GM19023 (cell line): ENCODE data around the gene SMC1A.
A peak's percentile ranks its signal among the peaks of the same experiment; 100 is the strongest.
"Not testable (repeated sequence)": the region's sequence is repeated elsewhere in the genome, so short reads cannot be mapped to it uniquely, and the experiment has no call there.

Experiments
- ATAC-seq: cut with Tn5 transposase; IDR thresholded peaks from one replicate; pipeline ENCODE4 v1.9.1; 2021; ENCODE audit warnings: mild to moderate bottlenecking, moderate library complexity; ENCODE audit not compliant: unreplicated experiment

The SMC1A gene

DNA sequence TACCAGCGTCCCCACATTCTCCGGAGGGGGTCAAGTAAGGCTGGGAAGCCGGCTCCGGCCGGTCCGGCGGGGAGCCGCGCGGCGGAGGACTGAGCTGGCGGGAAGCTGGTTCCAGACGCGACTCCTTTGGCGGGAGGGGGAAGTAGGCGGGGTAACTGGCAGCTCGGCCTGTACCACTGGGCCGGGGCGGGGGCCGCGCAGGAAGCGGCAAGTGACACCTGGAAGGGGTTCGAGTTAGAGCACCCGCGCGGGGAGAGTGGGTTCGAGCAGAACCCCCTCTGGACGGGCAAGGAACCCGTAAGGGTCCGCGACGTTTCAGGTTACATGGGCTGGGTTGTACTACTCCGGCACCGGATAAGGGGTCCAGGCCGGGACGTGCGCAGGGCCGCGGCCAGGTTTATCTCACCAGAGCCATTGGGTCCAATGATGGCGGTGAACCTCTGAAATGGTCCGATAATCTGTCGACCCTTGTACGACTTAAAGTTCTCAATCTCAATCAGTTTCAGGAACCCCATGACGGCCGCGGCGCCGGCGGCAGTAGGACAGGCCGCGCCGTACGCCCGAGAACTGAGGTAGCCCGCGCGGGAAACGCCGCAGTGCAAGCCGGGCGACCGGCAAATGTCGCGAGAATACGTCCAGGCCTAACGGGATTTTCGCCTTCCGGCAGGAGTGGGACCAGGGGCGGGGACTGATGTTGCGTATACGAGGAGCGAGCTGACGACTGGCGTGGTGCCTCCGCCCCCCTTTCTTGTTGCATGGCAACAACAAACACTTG lies at the start of gene SMC1A:
Gene SMC1A (minus strand): TSS at position 569 of the 775 bp plus-strand sequence. CDS start 54 bp downstream, at position 515.
- peak; percentile 92 for ATAC-seq

- no peak for ATAC-seq
Measured at GRCh38 chrX:53471346-53471745, 48.9 kb upstream of the SMC1A start.

DNA sequence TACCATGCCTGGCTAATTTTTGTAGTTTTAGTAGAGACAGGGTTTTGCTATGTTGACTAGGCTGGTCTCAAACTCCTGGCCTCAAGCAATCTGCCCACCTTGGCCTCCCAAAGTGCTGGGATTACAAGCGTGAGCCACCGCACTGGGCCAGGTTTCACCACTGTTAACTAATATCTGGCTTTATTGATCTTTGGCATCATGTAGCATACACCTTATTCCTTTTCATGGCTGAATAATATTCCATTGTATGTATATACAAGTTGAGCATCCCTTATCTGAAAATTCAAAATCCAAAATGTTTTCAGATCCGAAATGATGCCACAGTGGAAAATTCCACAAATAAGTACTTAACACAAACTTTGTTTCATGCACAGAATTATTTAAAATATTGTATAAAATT lies 46.2 kb upstream of the SMC1A start:
- not testable (repeated sequence) for ATAC-seq

DNA sequence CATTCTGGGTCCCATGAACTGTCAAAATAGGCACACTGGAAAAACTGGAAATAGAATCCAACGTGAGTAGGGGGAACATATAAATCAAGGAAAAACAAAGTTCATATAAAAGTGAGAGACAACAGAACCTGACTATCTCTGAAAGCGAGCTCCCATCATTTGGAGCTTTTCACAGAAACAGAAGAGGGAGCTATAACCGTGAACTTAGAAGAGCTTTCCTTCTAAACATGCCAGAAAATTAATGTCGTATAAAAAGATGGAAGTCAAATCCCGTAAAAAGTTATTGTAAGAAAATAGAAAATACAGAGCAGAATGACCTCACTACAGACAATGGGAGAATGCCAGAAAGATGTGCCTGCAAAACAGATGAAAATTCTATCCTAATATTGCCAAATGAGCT lies 35.6 kb upstream of the SMC1A start:
- no peak for ATAC-seq

GRCh38 chrX:53456254-53456653 lies 33.8 kb upstream of the SMC1A start:
- no peak for ATAC-seq

GRCh38 chrX:53452812-53453211 lies 30.4 kb upstream of the SMC1A start:
- ATAC-seq = no peak

DNA sequence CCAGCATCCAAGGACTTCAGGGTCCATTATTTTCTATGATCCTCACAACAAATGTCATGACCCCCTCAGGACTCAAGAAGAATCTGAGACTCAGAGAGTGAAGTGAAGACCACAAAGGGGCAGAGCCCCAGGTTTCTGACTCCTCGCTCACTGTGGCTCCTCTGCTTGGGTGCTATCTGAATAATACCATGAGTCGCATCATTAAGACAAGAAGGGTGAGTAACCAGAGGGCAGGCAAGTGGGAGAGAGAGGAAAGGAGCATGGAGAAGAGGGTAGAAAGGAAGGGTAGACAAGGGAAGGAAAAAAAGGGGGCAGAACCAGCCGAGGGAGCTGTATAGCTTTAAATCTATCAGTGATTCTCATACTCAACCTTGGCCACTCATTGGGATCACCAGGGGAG lies 27.2 kb upstream of the SMC1A start:
- ATAC-seq = no peak

DNA sequence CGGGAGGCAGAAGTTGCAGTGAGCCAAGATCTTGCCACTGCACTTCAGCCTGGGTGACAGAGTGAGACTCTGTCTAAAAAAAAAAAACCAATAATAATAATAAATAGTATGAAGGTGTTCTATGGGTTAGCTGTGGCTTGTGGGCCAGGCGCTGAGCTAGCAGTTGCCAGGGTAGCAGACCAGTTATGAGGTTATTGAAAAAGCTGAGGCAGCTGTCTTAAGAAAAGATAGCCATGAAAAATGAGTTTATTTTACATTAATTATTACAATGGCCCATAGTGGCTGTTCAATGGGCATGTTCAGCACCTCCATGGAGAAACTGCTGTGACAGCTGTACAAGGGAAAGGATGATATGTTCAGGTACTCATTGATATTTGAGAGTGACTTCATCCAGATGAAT lies 25.0 kb upstream of the SMC1A start:
- ATAC-seq = no peak

DNA sequence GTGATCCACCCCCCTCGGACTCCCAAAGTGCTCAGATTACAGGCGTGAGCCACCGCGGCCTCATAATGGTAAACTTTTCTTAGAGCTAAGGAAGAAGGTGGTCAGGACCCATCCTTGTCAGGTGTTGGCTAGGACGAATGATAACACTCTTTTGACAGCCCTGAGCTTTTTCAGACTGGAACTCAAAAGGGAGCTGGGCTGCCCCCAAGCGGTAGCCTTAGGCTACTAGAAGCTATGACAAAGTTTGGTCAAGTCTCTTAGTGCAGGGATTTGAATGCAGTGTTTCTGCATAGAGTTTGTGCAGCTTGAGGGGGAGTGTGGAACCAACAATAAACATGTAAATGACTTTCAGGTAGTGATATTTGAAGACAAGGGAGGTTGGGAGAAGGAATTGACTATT lies 23.5 kb upstream of the SMC1A start:
- ATAC-seq = no peak

DNA sequence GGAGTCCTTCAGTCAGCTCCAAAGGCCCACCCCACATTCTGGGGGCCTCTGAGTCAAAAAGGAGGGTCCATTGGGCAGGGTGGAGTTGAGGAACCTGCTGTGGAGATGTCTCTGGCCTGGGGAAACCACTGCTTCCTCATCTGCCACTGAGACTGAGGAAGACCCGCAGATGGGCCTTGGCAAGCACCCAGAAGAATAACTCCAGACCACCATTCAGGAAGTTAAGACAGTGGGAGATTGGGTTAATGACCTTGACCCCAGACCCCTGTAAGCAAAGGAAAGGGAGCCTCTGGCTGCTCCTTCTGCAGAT lies 19.8 kb upstream of the SMC1A start:
- no peak for ATAC-seq

DNA sequence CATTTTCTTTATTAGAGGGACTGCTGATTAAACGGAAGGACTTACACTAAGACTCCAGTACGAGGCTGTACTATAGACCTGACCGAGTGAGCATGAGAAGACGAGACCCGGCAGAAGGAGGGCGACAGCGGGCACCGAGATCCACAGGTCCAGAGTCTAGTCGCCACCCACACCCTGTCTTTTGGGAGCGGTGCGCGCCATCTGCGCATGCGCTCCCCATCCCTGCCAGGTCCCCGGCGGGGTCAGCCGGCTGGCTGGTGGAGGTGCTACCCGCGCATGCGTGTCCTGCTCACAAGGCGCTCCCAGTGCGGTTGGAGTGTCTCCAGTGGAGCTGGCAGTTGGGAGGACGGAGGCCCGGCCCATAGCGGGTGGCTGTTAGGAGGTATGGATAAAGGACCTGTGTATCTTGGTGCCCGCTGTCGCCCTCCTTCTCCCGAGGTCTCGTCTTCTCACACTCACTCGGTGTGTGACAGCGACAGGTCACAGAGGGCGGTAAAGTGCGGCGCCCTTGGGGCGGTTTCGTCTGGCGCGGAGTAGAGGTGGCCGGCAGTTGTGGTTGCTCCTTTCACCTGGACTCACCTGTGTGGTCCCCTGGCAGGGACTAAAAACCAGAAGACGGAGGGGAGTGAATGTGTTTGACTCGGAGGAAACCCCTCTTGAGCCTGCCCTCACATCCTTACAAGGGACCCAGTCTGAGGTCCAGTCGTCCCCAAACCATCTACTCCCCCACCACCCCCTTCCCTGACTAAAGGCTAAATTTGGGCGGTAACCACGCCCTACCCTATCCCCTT lies 19.3 kb upstream of the SMC1A start:
- ATAC-seq = peak; percentile 79

DNA sequence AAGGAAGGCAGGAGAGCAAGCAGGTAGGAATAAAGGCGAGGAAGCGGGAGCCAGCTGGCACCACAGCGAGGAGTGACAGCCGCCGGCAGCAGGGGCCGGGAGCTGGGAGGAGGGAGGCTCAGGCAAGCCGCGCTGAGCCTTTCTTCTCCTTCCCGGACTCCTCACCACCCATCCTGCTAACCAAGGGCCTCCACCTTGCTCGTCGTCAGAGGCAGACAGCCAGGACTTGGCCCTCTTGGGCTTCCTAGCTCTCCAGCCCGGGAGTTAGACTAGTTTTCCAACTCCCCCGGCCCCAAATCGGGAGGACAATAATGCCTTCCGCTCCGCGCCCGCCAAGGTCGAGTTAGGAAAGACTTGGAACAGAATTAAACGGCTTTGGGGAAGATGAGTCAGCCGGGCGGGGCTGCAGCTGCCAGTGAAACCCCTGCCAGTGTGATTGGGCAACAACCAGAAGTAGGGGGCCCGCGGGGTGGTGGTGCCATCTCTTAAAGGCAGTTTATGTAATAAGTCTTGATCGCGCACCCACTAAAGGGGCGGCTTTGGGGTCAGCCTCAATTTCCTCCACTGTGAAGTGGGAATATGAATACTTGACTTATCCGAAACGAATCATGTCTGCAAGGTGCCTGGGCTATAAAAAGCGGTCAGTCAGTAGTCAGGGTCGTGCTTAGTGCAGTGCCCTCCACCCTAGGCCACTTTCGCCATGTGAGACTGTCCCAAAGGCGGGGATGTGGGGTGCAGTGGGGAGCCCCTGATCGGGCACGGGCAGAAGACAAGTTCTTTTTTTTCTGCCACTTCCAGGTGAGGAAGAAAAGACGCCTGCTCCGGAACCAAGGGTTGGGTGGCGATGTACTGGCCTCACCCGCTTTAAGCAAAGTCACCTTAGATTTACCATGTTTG lies 18.4 kb upstream of the SMC1A start:
- ATAC-seq = no peak

- no peak for ATAC-seq
Measured at GRCh38 chrX:53440101-53440500, 17.6 kb upstream of the SMC1A start.

GRCh38 chrX:53438832-53439230 lies 16.4 kb upstream of the SMC1A start:
- no peak for ATAC-seq

DNA sequence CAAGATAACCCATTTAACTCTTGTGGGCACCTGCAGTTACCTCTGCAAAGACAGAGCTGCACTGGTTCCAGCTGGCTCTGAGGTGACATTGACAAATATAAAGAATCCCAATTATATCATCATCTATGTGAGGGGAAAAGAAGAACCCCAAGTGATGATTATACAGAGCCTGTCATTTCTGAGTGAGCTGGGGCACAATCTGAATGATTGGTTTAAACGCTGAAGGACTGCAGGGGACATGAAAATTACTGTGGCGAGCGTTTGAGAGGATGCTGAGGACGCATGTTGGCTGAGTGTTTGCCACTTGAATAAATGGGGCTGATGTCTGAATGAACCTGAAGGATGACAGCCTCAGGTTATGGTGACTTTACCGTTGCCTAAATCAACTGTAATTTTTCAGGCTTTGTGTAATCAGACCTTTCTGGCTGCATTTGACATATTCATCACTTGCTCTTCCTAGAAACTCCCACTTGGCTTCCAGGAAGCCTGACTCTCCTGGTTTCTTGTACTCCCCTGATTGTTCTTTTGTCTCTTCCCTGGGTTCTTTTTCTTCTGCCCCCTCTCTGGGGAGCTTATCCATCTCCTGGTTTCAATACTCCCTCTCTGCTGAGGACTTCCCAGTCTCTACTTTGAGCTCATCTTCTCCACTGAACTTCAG lies 15.8 kb upstream of the SMC1A start:
- ATAC-seq = no peak

DNA sequence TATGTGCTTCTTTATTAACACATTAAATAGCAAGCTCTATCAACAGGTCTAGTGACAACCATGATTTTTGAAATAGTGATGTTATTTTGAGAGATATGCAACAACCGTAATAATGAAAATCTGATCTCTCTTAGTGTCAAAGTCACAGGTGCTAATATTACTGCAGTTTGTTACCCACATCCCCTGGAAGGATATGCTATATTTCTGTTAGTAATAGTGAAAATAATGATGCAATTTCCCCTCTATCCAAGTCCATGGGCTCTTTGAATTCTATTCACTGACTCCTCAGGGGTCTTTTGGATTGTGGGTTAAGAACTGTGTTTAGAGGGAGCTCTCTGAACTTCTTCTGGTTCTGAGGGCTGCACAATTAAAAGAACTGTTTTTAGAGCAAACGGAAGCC lies 14.8 kb upstream of the SMC1A start:
- ATAC-seq = no peak

- peak; percentile 69 for ATAC-seq
Measured at GRCh38 chrX:53435997-53436396, 13.5 kb upstream of the SMC1A start.

GRCh38 chrX:53433651-53434639 lies 11.5 kb upstream of the SMC1A start, which contains the start of gene HSD17B10:
Gene HSD17B10, minus strand, starts transcription at chrX:53434370. Its CDS starts 25 bp downstream, at chrX:53434345.
- peak; percentile 95 for ATAC-seq

GRCh38 chrX:53430231-53430630 lies 7.8 kb upstream of the SMC1A start:
- ATAC-seq = no peak

DNA sequence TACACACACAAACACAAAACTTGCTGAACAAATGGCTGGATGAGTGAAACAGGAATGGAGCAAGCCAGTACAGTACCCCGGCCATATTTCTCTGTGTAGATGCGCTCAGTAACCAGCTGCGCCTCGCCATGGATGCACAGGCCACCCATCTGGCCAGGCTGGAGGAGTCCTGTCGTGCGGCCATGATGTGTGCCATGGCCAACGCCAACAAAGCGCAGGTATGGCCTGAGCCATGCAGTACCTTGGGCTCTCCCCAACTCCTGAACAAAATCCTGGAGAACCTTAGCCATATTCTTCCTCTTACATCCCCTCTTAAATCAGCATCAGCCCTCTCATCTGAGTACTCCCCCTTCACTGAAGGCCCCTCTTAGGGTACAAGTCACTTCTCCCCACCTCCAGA lies 7.3 kb upstream of the SMC1A start:
- ATAC-seq = no peak
